NCI-H1694 treated with DMSO at 0.1 percent for 48 hours (cell line): ENCODE measurements around the gene ENPP1.

Source experiments
- DNase-seq: peaks from one replicate; lab custom pipeline; 2025; lab: John Stamatoyannopoulos, UW

Gene ENPP1

DNA sequence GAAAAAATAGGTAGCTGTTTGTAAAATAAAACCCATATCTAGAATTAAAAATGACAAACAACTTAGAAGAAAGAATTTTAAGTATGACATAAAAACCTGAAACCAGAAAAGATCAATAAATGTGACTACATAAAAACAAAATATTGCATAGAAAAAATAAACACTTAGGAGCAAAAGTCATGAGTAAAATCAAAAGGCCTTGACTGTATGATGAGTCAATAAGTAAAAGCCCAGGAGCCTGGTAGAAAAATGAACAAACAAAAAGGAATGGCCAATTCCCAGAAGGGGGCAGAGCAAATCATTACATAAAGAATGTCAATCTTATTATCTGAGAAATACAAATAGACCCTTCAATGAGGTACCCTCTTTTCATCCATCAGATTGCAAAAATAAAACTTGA is 20.7 kb upstream of the ENPP1 start:
- no peak for DNase-seq

DNA sequence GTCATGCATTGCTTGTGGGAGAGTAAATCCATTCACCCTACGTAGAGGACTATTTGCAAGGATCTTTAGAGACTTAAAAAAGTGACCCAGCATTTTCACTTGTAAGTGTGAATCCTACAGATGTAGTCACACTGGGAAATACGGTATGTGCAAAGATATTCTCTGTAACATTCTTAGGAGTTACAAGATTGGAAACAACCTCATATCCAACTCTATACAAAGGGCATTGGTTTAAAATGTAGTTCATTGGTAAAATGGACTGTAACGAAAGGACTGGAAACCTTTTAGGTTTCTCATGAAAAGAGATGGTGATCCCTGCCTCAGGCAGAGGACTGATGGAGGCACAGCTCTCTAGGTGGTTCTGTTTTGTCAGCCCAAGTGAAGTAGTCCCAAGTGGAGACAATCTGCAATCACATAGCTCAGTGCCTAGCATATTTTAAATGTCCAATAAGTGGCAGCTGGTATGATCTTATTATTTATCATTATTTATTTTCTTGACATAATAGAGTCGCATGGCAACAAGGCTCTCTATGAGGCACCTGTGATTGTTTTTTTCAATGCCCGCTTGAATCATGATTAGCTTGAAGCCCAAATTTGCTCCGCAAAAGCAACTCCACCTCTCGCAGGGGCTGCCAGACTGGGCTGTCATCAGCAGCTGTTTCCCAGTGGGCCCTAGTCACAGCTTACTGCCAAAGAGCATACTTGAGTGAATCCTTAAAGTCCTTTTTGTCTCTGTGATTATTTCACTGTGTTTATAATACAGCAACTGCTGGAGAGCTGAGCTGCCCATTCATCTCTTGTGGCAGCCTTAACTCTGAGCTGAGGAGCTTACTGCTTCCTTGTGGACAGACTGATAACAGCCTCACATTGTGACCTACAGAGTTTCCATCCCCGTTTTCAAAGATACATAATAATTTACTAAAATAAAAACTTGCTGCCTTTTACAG is 19.8 kb upstream of the ENPP1 start:
- no peak for DNase-seq

DNA sequence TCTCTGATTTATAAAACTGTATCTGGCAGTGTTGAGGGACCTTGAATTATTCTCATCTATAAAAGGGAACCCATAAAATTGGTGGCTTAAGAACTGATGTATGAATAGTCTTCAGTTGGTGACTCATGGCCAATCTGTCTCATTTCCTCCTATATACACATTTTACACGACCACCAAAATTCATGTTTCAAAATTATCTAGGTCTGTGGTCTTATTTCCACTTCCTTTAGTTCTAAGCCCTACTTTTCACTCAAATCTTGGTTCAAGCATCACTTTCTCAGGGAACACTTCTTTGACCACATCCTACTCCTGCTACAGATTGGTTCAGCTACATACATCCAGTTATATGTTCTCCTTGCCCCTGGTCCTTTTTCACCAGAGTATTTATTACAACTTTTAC is 18.6 kb upstream of the ENPP1 start:
- no peak for DNase-seq

DNA sequence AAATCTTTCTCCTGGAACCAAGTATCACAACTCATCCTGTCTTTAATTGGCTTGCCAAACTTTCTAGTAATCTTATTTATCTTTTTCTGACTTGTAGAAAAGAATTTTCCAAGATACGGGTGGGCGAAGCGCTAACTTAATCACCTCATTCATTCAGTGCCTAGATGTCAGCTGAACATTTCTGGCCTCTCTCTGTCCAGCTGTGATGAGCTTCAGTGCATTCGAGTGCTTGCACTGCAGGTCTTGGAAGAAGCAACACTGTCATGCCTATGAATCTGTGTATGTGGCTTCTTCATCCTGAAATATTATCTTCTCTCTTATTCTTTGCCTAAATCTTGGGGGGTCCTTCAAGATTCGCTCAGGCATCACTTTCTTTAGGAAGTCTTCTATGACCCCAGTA is 16.3 kb upstream of the ENPP1 start:
- no peak for DNase-seq

DNA sequence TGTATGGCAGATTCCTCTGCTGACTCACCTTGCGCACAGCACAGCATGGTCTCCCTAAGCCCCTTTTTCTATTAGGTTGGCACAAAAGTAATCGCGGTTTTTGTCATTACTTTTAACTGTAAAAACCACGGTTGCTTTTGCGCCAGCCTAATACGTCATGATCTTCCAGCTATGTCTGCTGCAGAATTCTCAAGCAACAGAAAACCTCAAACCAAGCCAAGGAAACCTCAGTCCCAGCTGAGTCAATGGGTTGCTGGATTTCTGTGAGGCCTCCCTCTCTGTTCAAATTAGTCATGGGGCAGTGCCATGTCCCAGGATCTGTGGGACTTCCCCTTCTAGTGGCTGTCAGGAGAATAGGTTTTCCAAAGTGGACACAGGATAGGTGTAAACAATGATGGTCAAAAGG is 15.7 kb upstream of the ENPP1 start:
- DNase-seq = no peak

DNA sequence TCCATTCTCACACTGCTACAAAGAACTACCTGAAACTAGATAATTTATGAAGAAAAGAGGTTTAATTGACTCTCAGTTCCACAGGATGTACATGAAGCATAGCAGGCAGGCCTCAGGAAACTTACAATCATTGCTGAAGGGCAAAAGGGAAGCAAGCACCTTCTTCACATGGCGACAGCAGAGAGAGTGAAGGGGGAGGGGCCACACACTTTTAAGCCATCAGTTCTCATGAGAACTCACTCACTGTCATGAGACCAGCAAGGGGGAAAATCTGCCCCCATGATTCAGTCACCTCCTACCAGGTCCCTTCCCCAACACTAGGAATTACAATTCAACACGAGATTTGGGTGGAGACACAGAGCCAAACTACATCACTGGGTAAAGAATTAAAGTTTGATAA is 12.5 kb upstream of the ENPP1 start:
- DNase-seq = no peak

DNA sequence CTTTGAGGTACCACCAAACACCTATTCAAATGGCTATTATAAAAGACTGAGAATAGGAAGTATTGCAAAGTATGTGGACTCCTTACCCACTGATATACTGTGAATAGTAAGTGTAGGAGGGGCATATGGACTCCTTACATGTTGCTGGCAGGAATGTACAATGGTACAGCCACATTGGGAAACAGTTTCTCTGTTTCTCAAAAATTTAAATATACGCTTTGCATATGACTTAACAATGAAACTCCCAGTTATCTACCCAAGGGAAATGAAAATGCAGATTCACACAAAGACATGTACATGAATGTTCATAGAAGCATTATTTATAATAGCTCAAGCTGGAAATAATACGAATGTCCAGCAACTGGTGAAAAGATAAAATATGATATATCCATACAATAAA is 5.5 kb upstream of the ENPP1 start:
- no peak for DNase-seq

DNA sequence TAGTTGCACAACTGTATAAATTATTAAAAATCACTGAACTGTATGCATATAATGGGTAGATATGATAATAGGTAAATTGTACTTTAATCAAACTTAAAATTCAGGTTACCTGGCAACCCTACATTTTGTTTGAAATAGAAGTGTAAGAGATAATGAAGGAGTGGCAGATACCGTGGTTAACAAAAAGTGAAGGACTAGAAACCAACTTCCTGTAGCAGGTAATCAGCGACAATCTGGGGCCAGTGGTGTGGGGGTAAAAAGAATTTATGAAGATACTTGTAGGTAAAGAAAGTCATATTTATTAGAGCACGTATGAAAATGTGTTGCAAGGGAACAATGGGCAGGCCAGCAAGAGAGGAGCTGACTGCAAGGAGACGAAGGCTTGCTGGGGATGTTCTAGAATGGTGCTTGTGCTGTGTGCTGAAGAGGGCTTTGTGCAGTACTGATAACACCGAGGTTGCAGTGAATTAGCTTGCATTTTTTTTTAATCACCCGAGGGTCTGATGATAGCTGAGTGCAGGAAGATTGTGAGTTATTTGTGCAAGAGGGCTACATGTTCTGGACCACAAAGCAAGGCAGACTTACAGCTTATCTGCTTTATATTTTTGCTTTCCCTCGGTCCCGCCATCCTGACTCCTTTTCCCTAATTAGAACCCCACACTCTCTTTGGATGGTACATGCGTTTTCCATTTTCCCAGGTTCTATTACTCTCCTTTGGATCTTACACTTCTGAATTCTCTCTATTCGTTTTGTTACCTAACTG is 4.6 kb upstream of the ENPP1 start:
- DNase-seq = no peak

DNA sequence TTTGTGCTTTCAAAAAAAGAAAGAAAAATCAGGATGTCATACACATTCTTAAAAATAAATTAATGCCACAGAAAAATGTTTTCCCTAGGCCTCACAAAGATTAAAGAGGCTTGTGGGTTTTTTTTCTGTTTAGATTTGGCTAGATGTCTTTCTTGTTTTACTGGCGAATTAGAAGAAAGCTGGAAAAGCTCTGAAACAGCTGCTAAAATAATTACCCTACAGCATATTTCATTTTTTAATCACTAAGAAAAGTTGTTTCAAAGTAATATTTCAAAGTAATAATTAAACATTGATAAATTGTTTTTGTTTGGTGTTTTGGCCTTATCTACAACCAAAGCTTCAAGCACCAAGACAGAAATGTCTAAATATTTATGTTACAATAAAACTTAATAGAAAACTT is 3.7 kb upstream of the ENPP1 start:
- DNase-seq = no peak

DNA sequence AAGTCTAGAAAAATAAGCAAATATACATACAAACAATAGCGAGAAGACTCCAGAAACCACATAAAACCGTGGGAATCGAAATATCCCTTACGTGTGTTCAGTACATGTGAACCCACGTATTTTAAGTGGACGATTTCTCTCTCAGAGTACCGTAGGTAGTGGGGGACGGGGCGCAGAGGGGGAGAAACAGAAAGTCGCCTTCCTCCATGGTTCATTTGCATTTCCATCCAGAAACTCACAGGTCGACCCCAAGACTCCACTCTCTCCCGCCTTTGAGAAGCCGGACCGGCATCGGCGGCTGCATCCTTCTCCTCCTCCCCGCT is 538 bp upstream of the ENPP1 start:
- no peak for DNase-seq

DNA sequence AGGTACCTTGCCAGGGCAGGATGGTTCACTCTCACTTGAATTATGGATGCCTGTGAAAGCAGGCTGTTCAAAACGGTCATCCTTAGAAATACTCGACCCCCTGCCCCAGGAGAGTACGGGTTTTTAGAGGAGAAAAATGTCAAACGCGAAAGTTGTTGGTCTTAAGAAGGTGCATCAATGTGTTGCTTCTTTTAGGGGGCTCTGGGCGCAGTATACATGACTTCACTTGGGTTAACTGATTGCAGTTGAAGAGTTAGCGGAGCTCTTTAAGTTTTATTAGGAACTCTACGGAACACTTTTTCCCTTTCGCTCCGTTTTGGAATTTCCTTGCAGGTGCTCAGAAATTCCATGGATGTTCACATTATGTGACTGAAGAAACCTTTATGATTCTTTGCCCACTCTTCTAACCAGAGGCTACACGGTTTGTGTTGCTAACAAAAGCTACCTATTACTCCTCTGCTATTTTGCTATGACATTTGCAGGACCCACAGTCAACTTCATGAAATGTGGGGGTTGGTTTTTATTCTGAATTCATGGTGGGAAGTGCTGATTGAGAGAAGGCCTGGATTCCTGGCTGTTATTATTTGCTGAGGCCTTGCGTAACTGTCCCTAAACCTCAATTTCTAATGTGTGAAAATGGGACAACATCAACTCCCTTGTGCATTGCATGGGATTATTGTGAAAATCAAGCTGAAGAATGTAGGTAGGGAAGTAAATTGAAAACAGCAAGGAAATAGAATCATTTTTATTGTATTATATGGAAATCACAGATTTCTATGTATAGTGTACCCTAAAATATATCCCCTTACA is 845 bp downstream of the ENPP1 start:
- no peak for DNase-seq

DNA sequence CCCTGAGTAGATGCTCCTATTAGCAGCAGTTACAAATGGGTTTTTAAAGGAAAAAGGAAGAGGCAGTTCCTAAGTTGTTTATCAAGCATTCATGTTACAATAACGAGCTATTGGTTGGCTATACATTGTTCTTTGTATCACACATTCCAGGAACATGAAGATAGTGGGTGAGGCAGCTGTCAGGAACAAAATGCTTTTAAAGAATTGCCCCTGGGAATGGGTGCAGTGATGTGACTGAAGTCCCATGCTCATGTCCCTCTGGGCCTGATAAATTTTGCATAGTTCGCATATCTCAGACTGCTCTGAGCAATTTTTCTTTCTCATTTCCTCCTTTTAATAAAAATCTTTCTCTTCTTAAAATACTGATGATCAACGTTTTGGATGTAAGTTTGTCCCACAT is 3.7 kb downstream of the ENPP1 start:
- no peak for DNase-seq

DNA sequence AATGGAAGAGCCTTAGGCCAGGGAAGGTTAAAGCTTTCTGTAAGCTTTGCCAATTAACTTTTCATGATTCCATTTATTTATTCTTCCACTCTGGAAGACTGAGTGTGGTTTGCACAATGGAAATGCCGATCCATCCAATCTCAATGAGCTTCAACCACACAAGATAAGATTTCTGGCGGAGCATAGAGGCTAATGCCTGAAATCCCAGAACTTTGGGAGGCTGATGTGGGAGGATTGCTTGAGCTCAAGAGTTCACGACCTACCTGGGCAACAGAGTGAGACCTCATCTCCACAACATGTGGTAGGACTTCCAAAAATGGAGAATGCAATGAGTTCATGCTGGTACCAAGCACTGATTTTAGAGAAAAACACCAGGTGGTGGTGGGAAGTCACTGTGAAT is 6.2 kb downstream of the ENPP1 start:
- DNase-seq = no peak

DNA sequence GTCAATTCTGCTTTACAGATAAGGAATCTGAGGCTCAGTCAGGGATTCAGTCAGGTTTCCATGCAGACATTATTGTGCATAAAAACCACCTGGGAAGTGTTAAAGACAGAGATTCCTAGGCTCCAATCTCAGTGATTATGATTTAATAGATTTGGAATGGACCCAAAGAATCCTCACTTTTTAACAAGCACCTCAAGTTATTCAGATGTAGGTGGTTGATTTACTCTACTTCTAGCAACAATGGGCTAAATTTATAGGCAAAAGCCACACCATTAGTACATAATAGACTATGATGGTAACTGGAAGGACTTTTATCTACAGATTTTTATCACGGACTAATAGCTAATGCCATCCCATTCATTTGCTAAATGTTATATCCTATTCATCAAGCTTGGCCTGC is 9.0 kb downstream of the ENPP1 start:
- no peak for DNase-seq

DNA sequence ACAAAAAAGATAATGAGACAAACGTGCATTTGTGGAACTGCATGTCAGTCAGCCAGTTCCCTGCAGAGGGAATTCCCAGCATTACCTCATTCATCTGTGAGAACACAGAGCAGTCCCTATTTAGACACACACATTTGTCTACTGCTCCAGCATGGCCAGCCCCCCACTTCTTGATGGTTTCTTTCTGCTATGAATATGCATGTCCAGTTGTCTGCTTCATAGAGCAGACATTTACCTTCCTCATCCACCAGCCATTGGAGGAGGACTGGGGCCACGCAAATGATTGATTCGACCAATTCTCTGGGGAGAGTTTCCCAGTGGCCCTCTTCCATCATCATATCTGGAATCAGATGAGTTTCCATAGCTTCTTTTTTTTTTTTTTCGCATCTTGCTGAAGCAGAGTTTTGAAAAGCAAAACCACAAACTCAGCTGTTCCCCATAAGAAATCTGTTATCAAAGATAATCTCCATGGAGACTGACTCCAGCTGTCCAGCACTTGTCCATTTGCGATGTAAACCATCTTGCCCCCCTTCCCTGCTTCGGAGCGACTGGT is 11.8 kb downstream of the ENPP1 start:
- DNase-seq = no peak

DNA sequence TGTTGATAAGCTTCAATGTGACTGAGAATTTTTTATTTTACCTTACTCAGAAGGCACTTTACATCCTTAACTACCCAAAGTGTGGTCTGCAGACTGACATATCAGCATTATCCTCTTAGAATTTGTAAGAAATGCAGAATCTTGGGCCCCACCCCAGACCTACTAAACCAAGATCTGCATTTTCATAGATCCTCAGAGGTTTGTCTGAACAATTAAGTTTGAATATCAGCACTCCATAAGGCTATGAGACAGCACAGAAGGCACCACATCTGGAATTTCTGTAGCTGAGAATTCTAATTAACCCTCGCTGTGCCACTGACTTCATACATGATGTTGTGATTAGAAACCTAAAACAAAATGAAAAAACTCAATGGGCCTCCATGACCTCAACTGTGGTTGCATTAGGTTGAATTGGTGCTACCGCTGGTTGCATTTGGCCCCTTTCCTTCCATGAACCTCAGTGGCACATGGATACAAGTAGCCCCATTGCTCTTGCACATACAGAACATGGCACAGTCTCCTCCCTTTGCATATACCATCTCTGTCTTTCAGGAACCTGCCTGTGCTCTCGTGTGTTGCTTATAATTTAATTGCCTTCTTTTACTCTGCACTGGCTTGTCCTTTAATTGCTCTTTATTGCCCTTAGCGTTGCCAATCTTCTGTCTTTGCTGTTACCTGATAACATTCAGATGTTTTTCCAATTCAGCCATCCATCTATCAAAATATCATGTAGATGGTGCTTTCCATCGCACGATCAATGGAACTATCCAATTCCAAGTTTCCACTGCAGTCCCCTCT is 13.4 kb downstream of the ENPP1 start:
- no peak for DNase-seq

DNA sequence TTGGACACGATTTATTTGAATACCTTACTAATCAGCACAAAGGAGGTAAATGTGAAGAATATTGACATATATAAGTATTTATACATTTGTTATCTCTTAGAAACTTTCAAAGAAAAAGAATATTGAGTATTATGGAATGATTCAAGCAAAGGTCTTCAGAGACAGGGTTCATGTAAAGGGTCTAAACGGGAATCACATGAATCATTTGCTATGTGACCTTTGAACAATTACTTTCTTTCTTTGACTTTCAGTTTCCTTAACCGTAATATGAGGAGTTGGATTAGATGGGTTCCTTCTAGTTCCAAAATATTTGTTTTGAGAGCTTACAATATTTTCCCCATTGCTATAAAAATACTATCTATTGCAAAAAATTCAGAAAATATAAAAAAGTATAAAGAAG is 14.3 kb downstream of the ENPP1 start:
- DNase-seq = no peak

DNA sequence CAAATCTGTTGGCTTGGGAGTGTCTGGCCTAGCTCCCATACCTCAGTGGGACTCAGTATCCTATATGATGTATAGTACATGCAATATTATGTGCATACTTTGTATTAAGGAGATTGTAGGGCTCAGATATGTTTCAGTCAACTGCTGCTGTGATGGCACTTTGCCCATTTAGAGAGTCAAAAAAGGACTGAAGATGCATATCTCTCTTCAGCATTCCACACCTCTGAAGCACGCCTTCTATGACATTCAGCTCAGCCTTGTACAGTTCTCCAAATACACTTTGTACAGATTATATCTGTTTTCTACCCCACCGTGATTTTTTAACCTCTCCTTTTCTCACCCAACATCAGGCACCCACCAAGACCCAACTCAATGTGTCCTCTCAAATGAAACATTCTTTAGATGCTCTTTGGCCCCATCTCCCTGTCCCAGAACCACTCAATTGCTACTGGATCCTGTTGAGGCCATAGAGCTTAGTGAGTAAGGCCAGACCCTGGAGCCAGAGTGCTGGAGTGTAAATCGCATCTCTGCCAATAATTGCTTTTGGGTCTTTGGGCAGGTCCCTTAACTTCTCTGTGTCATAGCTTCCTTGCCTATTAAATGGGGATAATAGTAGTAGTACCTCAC is 15.6 kb downstream of the ENPP1 start:
- DNase-seq = no peak

DNA sequence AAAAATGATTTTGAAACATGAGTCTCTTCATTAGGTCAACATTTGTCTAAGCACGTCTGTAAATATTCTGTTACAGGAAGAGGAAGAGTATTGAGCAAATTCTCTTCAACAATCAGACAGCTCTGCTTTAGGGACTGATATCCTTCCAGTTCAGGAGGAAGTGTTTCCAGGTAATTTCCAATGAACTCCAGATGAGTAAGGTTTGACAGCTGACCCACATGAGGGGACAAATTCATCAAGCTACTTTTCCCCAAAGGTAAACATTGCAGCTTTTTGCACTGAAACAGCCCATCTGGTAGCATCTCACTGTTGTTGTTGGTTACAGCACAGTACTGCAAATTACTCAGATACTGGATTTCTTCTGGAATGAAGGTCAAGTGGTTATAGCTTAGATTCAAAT is 18.1 kb downstream of the ENPP1 start:
- no peak for DNase-seq

DNA sequence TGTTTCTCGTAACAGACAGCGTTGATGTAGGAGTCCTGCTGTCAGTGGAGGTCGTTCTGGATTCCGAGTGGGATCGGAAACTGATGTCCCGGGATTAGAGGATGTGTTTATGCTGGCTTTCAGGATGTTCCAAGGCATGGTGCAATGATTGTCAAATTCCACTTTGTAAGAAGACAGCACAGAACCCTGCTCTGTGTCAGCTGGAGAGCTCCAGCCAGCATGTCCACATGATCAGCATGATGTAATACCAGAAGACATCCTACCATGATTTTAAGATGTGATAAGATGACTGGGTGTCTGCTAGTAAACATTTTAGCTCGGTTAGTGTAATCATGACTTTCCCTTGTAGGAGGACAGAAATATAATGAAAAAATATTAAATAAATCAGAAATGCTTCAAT is 20.3 kb downstream of the ENPP1 start:
- no peak for DNase-seq

DNA sequence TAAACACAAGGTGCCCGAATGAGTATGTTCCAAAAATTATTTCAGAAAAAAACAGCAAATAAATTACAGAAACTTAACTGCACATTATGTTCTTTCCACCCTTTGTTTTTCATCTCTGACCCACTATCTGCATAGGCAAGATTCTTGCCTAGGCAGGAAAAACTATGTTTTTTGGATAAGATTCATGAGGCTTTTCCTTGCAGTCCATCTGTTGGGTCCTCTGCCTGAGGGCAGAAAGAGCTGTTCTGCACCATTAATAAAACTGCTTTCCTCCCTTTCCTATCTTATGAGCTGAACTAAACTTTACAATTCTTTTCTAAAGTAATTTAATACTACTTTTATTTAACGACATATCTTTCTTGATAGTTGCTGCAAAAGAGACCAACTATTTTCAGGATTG is 21.1 kb downstream of the ENPP1 start:
- DNase-seq = no peak
